A549 (cell line): ENCODE measurements around the gene LRRC8E.

Experiments used
- BHLHE40 ChIP-seq: IDR thresholded peaks from 2 replicates; pipeline ENCODE4 v1.6.1; 2012; ENCODE audit warnings: low read depth, low read length, inconsistent platforms
- EP300 ChIP-seq, 2 experiments: fragments of >200 bp; sonication (Bioruptor Twin); formaldehyde crosslinking; IDR thresholded peaks; 2 replicates in 1 of 2; 3 replicates in 1 of 2; pipeline ENCODE4 v1.6.1; 2016 to 2017
- HDAC2 ChIP-seq: fragments of 200-600 bp; sonication (generic); IDR thresholded peaks from 2 replicates; pipeline ENCODE4 v1.6.1; 2016
- HOXA7 ChIP-seq: fragments of 250-450 bp; sonication (Bioruptor Pico); IDR thresholded peaks from 2 replicates; pipeline ENCODE4 v1.5.0; 2020; ENCODE audit warnings: mild to moderate bottlenecking, moderate library complexity
- POLR2A ChIP-seq: IDR thresholded peaks from 2 replicates; pipeline ENCODE4 v1.6.1; 2012; ENCODE audit warnings: mild to moderate bottlenecking, low read length
- TF ChIP-seq, protein P1 (sequence below): fragments of >200 bp; sonication (Bioruptor Twin); formaldehyde crosslinking; IDR thresholded peaks from 3 replicates; pipeline ENCODE4 v1.5.1; 2016
- TF ChIP-seq, protein P2 (sequence below): fragments of 200-600 bp; sonication (generic); IDR thresholded peaks from 2 replicates; pipeline ENCODE4 v1.6.1; 2016; ENCODE audit warnings: antibody characterized with exemption, mild to moderate bottlenecking, moderate library complexity
- TF ChIP-seq, protein P3 (sequence below): fragments of 250-450 bp; sonication (Bioruptor Pico); IDR thresholded peaks from 2 replicates; pipeline ENCODE4 v1.5.0; 2021; ENCODE audit warnings: mild to moderate bottlenecking, moderate library complexity, borderline replicate concordance

DNA sequence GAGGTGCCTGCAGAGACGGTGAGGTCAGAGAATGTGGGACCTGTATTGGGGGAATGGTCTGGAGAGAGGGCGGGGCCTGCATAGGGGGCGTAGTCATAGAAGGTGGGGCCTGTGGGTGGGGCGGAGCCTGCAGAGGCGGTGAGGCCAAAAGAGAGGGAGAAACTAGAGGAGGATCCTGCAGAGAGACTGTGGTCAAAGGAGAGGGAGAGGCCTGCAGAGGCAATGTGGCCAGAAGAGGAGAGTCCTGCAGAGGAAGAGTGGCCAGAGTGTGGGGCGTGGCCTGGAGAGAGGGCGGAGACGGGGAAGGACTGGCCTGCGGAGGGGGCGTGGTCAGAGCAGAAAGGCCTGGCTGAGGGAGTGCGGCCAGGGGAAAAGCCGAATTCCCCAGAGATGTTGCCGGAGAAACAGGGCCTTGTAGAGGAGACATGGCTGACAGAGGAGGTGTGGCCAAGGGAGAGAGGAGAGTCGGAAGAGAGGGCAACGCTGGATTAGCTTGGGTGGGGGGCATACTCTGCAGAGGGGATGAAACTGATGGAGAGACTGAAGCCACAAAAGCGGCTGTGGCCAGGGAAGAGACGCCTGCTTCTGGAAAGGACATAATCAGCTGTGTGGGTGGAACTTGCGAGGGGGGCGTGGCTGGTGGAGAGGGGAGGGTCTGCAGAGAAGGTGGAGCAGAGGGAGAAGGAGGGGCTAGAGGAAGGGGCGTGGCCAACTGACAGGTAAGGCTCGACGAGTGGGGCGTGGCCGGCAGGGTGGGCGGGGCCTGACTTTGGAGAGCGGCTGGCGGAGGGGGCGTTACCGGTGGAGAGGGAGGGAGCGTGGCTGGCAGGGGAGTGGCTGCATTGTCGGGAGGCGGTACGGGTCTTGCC, 16.6 kb upstream of the LRRC8E start:
- no peak for TF ChIP-seq EP300 (IDR thresholded peaks at IDR 0.05)
- TF ChIP-seq, protein P1, sequence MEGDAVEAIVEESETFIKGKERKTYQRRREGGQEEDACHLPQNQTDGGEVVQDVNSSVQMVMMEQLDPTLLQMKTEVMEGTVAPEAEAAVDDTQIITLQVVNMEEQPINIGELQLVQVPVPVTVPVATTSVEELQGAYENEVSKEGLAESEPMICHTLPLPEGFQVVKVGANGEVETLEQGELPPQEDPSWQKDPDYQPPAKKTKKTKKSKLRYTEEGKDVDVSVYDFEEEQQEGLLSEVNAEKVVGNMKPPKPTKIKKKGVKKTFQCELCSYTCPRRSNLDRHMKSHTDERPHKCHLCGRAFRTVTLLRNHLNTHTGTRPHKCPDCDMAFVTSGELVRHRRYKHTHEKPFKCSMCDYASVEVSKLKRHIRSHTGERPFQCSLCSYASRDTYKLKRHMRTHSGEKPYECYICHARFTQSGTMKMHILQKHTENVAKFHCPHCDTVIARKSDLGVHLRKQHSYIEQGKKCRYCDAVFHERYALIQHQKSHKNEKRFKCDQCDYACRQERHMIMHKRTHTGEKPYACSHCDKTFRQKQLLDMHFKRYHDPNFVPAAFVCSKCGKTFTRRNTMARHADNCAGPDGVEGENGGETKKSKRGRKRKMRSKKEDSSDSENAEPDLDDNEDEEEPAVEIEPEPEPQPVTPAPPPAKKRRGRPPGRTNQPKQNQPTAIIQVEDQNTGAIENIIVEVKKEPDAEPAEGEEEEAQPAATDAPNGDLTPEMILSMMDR: no peak
- no peak for TF ChIP-seq HDAC2
- TF ChIP-seq BHLHE40: no peak
- TF ChIP-seq, protein P2, sequence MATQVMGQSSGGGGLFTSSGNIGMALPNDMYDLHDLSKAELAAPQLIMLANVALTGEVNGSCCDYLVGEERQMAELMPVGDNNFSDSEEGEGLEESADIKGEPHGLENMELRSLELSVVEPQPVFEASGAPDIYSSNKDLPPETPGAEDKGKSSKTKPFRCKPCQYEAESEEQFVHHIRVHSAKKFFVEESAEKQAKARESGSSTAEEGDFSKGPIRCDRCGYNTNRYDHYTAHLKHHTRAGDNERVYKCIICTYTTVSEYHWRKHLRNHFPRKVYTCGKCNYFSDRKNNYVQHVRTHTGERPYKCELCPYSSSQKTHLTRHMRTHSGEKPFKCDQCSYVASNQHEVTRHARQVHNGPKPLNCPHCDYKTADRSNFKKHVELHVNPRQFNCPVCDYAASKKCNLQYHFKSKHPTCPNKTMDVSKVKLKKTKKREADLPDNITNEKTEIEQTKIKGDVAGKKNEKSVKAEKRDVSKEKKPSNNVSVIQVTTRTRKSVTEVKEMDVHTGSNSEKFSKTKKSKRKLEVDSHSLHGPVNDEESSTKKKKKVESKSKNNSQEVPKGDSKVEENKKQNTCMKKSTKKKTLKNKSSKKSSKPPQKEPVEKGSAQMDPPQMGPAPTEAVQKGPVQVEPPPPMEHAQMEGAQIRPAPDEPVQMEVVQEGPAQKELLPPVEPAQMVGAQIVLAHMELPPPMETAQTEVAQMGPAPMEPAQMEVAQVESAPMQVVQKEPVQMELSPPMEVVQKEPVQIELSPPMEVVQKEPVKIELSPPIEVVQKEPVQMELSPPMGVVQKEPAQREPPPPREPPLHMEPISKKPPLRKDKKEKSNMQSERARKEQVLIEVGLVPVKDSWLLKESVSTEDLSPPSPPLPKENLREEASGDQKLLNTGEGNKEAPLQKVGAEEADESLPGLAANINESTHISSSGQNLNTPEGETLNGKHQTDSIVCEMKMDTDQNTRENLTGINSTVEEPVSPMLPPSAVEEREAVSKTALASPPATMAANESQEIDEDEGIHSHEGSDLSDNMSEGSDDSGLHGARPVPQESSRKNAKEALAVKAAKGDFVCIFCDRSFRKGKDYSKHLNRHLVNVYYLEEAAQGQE: no peak
- TF ChIP-seq POLR2A: no peak
- TF ChIP-seq, protein P3, sequence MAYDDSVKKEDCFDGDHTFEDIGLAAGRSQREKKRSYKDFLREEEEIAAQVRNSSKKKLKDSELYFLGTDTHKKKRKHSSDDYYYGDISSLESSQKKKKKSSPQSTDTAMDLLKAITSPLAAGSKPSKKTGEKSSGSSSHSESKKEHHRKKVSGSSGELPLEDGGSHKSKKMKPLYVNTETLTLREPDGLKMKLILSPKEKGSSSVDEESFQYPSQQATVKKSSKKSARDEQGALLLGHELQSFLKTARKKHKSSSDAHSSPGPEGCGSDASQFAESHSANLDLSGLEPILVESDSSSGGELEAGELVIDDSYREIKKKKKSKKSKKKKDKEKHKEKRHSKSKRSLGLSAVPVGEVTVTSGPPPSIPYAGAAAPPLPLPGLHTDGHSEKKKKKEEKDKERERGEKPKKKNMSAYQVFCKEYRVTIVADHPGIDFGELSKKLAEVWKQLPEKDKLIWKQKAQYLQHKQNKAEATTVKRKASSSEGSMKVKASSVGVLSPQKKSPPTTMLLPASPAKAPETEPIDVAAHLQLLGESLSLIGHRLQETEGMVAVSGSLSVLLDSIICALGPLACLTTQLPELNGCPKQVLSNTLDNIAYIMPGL (CRISPR knock-in tag): no peak
- no peak for TF ChIP-seq HOXA7 (CRISPR knock-in tag)
